Measurements from ENCODE around the gene PPP1R37. TPM values are rescaled to one million over a fixed set of nuclear protein-coding genes. Genes with fewer than 3 reads are reported as not detected.

Gene PPP1R37
- polyA plus RNA-seq, 1 donor from 2014 or later: 53.7 TPM

Small RNAs within 50 kb of the gene (small RNA-seq; reads per million reads assigned to genes)
- 0 to 0.65 (median 0) reads per million in 3 experiments for gene RNU6-611P

Other genes starting within 250 kb of the PPP1R37 start
- 33.2 and 43.5 TPM in 2 replicates for gene NECTIN2, start 246.9 kb upstream of the PPP1R37 start, polyA plus RNA-seq
- gene TOMM40, start 201.9 kb upstream of the PPP1R37 start, polyA plus RNA-seq: 48.4 and 59.2 TPM in 2 replicates
- gene APOE, start 187.4 kb upstream of the PPP1R37 start, polyA plus RNA-seq: 8.7 and 9.8 TPM in 2 replicates
- not detected in 2 replicates for gene APOC1, start 178.6 kb upstream of the PPP1R37 start, polyA plus RNA-seq
- gene APOC4, start 150.9 kb upstream of the PPP1R37 start, polyA plus RNA-seq: not detected in 2 replicates
- not detected in 2 replicates for gene APOC2, start 147.1 kb upstream of the PPP1R37 start, polyA plus RNA-seq
- 12.0 and 15.3 TPM in 2 replicates for gene CLPTM1, start 137.8 kb upstream of the PPP1R37 start, polyA plus RNA-seq
- gene RELB, start 91.7 kb upstream of the PPP1R37 start, polyA plus RNA-seq: 1.0 and 1.1 TPM in 2 replicates
- gene CLASRP, start 54.1 kb upstream of the PPP1R37 start, polyA plus RNA-seq: 30.1 and 38.4 TPM in 2 replicates
- 1.0 and 1.4 TPM in 2 replicates for gene ZNF296, start 16.7 kb upstream of the PPP1R37 start, polyA plus RNA-seq
- 14.4 and 26.5 TPM in 2 replicates for gene GEMIN7, start 13.9 kb upstream of the PPP1R37 start, polyA plus RNA-seq
- 1.6 and 2.8 TPM in 2 replicates for gene NKPD1, start 67.8 kb downstream of the PPP1R37 start, polyA plus RNA-seq
- 34.9 and 48.5 TPM in 2 replicates for gene TRAPPC6A, start 85.1 kb downstream of the PPP1R37 start, polyA plus RNA-seq
- gene BLOC1S3, start 85.6 kb downstream of the PPP1R37 start, polyA plus RNA-seq: 1.8 and 4.3 TPM in 2 replicates
- gene EXOC3L2, start 152.2 kb downstream of the PPP1R37 start, polyA plus RNA-seq: not detected in 2 replicates
- gene MARK4, start 158.1 kb downstream of the PPP1R37 start, polyA plus RNA-seq: 11.6 and 23.1 TPM in 2 replicates
- 0.14 TPM in 1 of 2 replicates, not detected in the other for gene CKM, start 229.7 kb downstream of the PPP1R37 start, polyA plus RNA-seq
- gene KLC3, start 247.6 kb downstream of the PPP1R37 start, polyA plus RNA-seq: 0.44 TPM in 1 of 2 replicates, not detected in the other